HUES6 (cell line): ENCODE measurements around the gene SOBP.

Experiments
- H3K27ac ChIP-seq: 2 replicates; pipeline ENCODE4 v1.7.0; 2013; ENCODE audit warnings: low read depth, mild to moderate bottlenecking, low read length, inconsistent platforms
- H3K27me3 ChIP-seq: 2 replicates; pipeline ENCODE4 v1.6.1; 2013; ENCODE audit warnings: low read length; ENCODE audit not compliant: control insufficient read depth, insufficient read depth
- H3K36me3 ChIP-seq: 2 replicates; pipeline ENCODE4 v1.6.1; 2013; ENCODE audit warnings: low read length; ENCODE audit not compliant: control insufficient read depth, insufficient read depth
- H3K4me1 ChIP-seq: 2 replicates; pipeline ENCODE4 v1.6.1; 2013; ENCODE audit warnings: low read length; ENCODE audit not compliant: control insufficient read depth, insufficient read depth
- H3K4me3 ChIP-seq: 2 replicates; pipeline ENCODE4 v1.5.1; 2013; ENCODE audit warnings: low read depth, low read length
- H3K9ac ChIP-seq: one replicate; pipeline ENCODE4 v1.6.1; 2013; ENCODE audit warnings: mild to moderate bottlenecking, low read length
- H3K9me3 ChIP-seq: 2 replicates; pipeline ENCODE4 v1.6.1; 2013; ENCODE audit warnings: low read depth, low read length; ENCODE audit not compliant: control insufficient read depth, insufficient read depth

SOBP gene

GRCh38 chr6:107633680-107634323, 143.9 kb downstream of the SOBP start:
- Histone ChIP-seq H3K4me1 (no peaks in the 10 kb centered on the region), H3K4me3 (peak overlapping the region; percentile 49; the same call in 1 of the 2 replicates), H3K9me3 (no peaks in the 10 kb centered on the region), H3K36me3 (no peaks in the 10 kb centered on the region), H3K27me3 (peaks cover 36% of the 10 kb centered on the region), H3K9ac (no peak overlapping the region), H3K27ac (no peak overlapping the region)

- no peak overlapping the region for H3K9ac ChIP-seq
- peak overlapping the region; percentile 49; the same call in 1 of the 2 replicates for H3K4me3 ChIP-seq
- no peaks in the 10 kb centered on the region for H3K4me1 ChIP-seq
- peaks cover 36% of the 10 kb centered on the region for H3K27me3 ChIP-seq
- no peak overlapping the region for H3K27ac ChIP-seq
- H3K36me3 ChIP-seq = no peaks in the 10 kb centered on the region
- H3K9me3 ChIP-seq = no peaks in the 10 kb centered on the region
These were observed 144.6 kb downstream of the SOBP start for GRCh38 chr6:107634324-107635056.

- no peaks in the 10 kb centered on the region for H3K9me3 ChIP-seq
- no peak overlapping the region for H3K9ac ChIP-seq
- peak overlapping the region; percentile 38; the same call in 1 of the 2 replicates for H3K4me3 ChIP-seq
- peaks cover 36% of the 10 kb centered on the region for H3K27me3 ChIP-seq
- H3K27ac ChIP-seq = no peak overlapping the region
- no peaks in the 10 kb centered on the region for H3K36me3 ChIP-seq
- H3K4me1 ChIP-seq = no peaks in the 10 kb centered on the region
These were observed 145.2 kb downstream of the SOBP start for GRCh38 chr6:107635057-107635515.

GRCh38 chr6:107636486-107636885, 146.6 kb downstream of the SOBP start:
- Histone ChIP-seq H3K36me3 (no peaks in the 10 kb centered on the region), H3K27me3 (peaks cover 36% of the 10 kb centered on the region), H3K27ac (no peak overlapping the region), H3K9ac (no peak overlapping the region), H3K4me1 (0 out of 2 replicates have a peak, but pooled peaks cover under 1% of the 10 kb centered on the region), H3K4me3 (no peak overlapping the region), H3K9me3 (no peaks in the 10 kb centered on the region)

- H3K9ac ChIP-seq = no peak overlapping the region
- H3K4me3 ChIP-seq = no peak overlapping the region
- no peak overlapping the region for H3K27ac ChIP-seq
- 0 out of 2 replicates have a peak, but pooled peaks cover 3% of the 10 kb centered on the region for H3K4me1 ChIP-seq
- H3K9me3 ChIP-seq = no peaks in the 10 kb centered on the region
- peaks cover 31% of the 10 kb centered on the region for H3K27me3 ChIP-seq
- H3K36me3 ChIP-seq = no peaks in the 10 kb centered on the region
These were observed 147.7 kb downstream of the SOBP start for GRCh38 chr6:107637316-107638315.

- Histone ChIP-seq H3K4me3 (no peak overlapping the region), H3K27ac (no peak overlapping the region), H3K36me3 (no peaks in the 10 kb centered on the region), H3K9ac (no peak overlapping the region), H3K27me3 (peaks cover 22% of the 10 kb centered on the region), H3K9me3 (no peaks in the 10 kb centered on the region), H3K4me1 (0 out of 2 replicates have a peak, but pooled peaks cover 3% of the 10 kb centered on the region)
These were observed 148.6 kb downstream of the SOBP start for GRCh38 chr6:107638493-107638892.

- Histone ChIP-seq H3K27me3 (peaks cover 13% of the 10 kb centered on the region), H3K27ac (no peak overlapping the region), H3K4me3 (no peak overlapping the region), H3K36me3 (no peaks in the 10 kb centered on the region), H3K9ac (no peak overlapping the region), H3K4me1 (0 out of 2 replicates have a peak, but pooled peaks cover 3% of the 10 kb centered on the region), H3K9me3 (no peaks in the 10 kb centered on the region)
These were observed 149.6 kb downstream of the SOBP start for GRCh38 chr6:107639511-107639910.

- H3K36me3 ChIP-seq = no peaks in the 10 kb centered on the region
- no peaks in the 10 kb centered on the region for H3K9me3 ChIP-seq
- H3K27me3 ChIP-seq = no peaks in the 10 kb centered on the region
- H3K4me1 ChIP-seq = 0 out of 2 replicates have a peak, but pooled peaks cover 3% of the 10 kb centered on the region
- H3K27ac ChIP-seq = no peak overlapping the region
- H3K4me3 ChIP-seq = no peak overlapping the region
- no peak overlapping the region for H3K9ac ChIP-seq
These were observed 151.2 kb downstream of the SOBP start for GRCh38 chr6:107641071-107641470.

GRCh38 chr6:107641500-107641941, 151.6 kb downstream of the SOBP start:
- Histone ChIP-seq H3K4me3 (no peak overlapping the region), H3K27ac (no peak overlapping the region), H3K9me3 (no peaks in the 10 kb centered on the region), H3K36me3 (no peaks in the 10 kb centered on the region), H3K9ac (no peak overlapping the region), H3K4me1 (0 out of 2 replicates have a peak, but pooled peaks cover 3% of the 10 kb centered on the region), H3K27me3 (no peaks in the 10 kb centered on the region)

- Histone ChIP-seq H3K27ac (no peak overlapping the region), H3K9ac (no peak overlapping the region), H3K4me1 (0 out of 2 replicates have a peak, but pooled peaks cover 3% of the 10 kb centered on the region)
These were observed 152.4 kb downstream of the SOBP start for GRCh38 chr6:107642095-107642860.

More at GRCh38 chr6:107642095-107642860, 152.4 kb downstream of the SOBP start:
- H3K4me3 ChIP-seq = no peak overlapping the region
- H3K36me3 ChIP-seq = no peaks in the 10 kb centered on the region
- no peaks in the 10 kb centered on the region for H3K27me3 ChIP-seq
- no peaks in the 10 kb centered on the region for H3K9me3 ChIP-seq
